ENCODE measurements around the gene GUK1.

GUK1 gene

GRCh38 chr1:228151180-228151925, 11.3 kb downstream of the GUK1 start:
- DNase-seq: no peak

DNA sequence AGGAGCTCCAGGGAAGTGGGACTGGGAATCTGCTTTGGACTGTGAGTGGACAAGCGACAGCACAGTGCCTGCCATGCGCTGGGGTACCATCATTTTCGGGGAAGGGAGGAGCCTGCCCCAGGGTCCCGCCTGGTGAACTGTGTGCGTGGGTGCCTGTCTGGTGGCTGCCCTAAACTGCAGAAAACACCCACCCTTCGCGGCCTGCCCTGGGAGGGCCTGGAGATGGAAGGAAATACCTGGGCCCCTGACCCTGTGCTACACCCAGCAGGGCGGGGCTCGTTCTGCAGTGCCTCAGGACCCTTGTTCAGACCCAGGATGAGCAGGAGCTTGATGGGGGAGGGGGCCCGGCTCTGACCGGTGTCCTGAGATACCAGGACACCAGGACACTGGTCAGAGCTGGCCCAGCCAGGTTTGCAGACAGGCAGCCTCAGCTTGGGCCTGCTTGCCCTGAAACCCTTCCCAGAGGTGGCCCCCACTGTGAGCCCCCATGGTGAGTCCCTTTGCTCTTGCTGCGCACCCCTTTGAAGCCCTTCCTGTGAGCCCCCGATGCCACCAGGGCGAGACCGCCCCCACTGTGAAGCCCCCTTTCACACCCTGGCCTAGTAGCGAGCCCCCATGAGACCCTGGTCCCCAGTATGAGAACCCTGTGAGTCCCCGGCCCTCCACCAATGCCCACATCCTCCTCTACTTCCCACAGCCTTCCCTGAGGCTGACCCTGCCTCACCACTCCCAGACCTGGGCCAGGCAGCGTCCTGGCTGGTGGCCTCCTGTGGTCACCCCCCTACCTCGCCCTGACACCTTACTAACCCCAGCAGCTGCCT, 12.2 kb downstream of the GUK1 start:
- no peak for DNase-seq

DNA sequence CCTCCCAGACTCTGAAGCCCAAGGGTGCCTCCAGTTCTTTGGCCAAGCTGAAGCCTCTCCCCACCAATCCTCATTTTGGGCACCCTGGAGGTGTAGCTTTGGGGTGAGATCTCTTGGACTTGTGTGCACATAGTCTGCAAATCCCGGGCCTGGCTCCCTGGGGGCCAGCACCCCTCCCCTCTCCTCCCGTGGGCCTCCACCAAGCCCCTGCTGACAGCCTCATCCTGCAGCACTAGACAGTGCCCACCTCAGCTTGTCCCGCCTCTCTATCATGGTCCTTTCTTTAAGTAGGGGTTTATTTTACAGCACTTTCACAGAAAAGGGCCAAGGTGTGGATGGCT, 12.8 kb downstream of the GUK1 start:
- DNase-seq: no peak

- DNase-seq: no peak
Observed at GRCh38 chr1:228154021-228154669, 14.1 kb downstream of the GUK1 start.

- DNase-seq: no peak
Observed at GRCh38 chr1:228154670-228155571, 14.8 kb downstream of the GUK1 start.

DNA sequence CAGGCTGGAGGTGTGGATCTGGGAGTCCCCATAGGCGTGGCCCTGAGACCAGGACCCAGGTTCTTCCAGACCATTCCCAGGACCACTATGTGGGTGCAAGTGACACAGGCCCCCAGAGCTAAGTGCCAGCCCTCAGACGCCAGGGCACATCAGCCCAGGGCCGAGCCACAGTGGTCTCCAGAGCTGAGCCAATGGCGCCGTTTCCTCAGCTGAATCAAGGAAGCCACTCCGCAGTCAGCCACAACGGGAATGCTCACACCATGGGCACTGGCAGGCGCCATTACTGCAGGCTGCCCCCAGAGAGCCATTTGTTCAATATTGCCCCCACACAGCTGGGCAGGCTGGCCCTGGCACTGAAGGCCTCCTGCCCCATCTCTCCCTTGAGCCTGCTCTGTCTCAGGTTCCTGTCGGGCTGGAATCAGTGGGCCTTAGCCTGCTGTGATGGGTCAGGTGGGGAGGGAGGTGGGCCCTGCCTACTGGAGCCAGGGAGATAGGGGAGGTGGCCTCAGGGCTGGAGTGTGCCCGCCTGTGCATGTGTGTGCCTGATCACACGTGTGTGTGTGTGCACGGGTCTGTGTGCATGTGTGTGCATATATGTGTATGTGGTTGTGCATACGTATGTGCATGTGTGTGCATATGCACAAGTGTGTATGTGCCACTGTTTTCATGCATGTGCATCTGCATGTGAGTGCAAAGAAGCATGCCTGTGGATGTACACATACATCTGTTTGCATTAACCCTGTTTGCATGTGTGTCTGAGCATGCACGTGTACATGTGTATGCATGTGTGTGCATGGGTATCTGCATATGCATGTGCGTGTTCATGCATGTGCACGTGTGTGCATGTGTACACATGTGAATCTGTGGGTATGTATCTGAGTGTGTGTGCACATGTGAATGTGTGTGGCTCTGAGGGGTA, 15.8 kb downstream of the GUK1 start:
- no peak for DNase-seq

DNA sequence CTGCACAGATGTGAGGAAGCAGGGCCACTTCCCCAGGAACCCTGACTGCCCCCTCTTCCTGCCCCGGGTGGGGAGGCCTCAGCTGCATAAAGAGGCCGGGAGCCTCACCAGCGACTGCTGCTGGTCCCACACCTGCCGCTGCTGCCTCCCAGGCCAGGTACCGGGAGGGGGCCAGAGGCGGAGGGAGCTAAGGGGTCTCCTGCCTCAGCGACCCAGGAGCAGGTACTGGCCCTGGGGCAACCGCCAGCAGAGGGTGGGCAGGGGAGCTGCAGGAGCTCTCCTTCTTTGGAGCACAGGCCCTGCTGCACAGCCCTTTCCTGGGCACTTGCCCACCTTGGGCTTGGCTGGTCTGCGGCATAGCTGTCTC, 16.4 kb downstream of the GUK1 start:
- DNase-seq: no peak

- DNase-seq: no peak
Observed at GRCh38 chr1:228156941-228157728, 17.1 kb downstream of the GUK1 start.

GRCh38 chr1:228157729-228158126, 17.6 kb downstream of the GUK1 start:
- DNase-seq: no peak

DNA sequence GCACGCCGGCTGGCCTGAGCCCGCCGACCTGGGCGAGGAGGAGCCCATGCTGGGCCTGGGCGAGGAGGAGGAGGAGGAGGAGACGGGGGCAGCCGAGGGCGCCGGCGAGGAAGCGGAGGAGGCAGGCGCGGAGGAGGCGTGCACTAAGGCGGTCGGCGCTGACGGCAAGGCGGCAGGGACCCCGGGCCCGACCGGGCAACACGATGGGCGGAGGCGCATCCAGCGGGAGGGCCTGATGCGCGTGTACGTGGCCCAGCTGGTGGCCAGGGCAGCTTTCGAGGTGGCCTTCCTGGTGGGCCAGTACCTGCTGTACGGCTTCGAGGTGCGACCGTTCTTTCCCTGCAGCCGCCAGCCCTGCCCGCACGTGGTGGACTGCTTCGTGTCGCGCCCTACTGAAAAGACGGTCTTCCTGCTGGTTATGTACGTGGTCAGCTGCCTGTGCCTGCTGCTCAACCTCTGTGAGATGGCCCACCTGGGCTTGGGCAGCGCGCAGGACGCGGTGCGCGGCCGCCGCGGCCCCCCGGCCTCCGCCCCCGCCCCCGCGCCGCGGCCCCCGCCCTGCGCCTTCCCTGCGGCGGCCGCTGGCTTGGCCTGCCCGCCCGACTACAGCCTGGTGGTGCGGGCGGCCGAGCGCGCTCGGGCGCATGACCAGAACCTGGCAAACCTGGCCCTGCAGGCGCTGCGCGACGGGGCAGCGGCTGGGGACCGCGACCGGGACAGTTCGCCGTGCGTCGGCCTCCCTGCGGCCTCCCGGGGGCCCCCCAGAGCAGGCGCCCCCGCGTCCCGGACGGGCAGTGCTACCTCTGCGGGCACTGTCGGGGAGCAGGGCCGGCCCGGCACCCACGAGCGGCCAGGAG, 18.3 kb downstream of the GUK1 start:
- no peak for DNase-seq

- DNase-seq: no peak
Observed at GRCh38 chr1:228159008-228159665, 19.1 kb downstream of the GUK1 start.

GRCh38 chr1:228160201-228160761, 20.2 kb downstream of the GUK1 start:
- DNase-seq: no peak

DNA sequence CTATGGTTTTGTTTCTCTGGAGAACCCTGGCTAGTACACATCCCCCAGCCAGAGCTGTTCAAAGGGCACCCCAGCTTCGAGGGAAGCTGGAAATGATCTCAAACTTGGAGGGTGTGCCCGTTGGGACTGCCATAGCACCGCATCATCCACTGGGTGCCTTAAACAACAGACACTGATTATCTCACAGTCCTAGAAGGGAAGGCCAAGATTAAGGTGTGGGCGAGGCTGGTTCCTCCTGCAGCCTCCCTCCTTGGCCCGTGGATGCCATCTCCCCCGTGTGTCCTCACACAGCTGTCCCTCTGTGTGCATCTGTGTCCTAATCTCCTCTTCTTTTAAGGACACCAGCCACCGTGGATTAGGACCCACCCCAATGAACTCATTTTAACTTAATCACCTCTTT, 21.3 kb downstream of the GUK1 start:
- no peak for DNase-seq

GRCh38 chr1:228161866-228162265, 21.8 kb downstream of the GUK1 start:
- no peak for DNase-seq

GRCh38 chr1:228162286-228163006, 22.4 kb downstream of the GUK1 start:
- DNase-seq: no peak

GRCh38 chr1:228163007-228163753, 23.1 kb downstream of the GUK1 start:
- DNase-seq: no peak

DNA sequence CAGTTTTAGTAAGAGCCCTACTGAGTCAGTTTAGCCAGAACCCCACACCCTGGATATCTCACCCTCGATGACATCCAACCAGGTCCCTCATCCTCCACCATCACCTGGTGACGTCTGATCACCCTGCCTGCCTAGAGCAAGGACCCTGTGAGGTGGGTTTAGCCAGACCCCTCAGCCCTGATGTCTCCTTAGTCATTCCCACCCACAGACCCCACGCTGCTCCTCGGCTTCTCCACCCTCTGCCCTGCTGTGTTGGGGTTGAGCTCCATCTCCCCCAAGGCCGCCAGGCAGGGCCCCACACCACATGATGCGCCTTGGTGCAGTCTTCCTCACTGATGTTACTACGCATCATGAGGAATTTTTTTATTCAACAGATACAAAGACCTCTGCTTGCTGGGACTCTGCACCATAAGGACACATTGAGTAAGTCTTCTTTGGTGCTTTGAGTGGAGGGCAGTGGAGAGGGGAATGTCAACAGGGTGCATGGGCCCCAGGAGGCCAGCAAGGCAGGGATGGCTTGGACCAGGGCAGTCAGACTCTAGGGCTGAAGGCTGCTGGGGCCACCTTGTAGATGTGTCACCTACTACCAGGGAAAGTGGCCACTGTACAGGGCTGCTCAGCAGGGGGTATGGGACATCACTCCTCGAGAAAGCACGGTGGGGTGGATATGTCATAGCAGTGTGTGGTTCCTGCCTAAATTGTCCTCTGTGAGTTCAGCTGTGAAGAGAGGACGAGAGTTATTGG, 23.9 kb downstream of the GUK1 start:
- DNase-seq: no peak
